Stimulated activated CD8-positive, alpha-beta memory T cell treated with anti-CD3 and anti-CD28 coated beads, Interleukin-4, amount 100 ng/mL, for 4 hours (primary cell): Measurements from ENCODE around the gene GRM5.

Experiments
- DNase-seq, 2 donors: peaks; one replicate each; pipeline ENCODE4 v3.0.0-alpha.2; 2020; ENCODE audit warnings: low read depth in 2 of 2, low spot score in 1 of 2

The GRM5 gene

GRCh38 chr11:88620568-88621130 lies 445.1 kb downstream of the GRM5 start:
- no peak for DNase-seq

- no peak for DNase-seq
Measured at GRCh38 chr11:88619656-88620385, 446.0 kb downstream of the GRM5 start.

- no peak for DNase-seq
Measured at GRCh38 chr11:88619071-88619425, 446.7 kb downstream of the GRM5 start.

- no peak for DNase-seq
Measured at GRCh38 chr11:88618327-88619070, 447.3 kb downstream of the GRM5 start.

- DNase-seq, result no peak
Measured at GRCh38 chr11:88617226-88617625, 448.6 kb downstream of the GRM5 start.

- DNase-seq, result no peak
Measured at GRCh38 chr11:88604260-88604659, 461.5 kb downstream of the GRM5 start.

- no peak for DNase-seq
Measured at GRCh38 chr11:88603091-88603867, 462.5 kb downstream of the GRM5 start.

GRCh38 chr11:88597387-88597786 lies 468.4 kb downstream of the GRM5 start:
- no peak for DNase-seq

GRCh38 chr11:88596786-88597185 lies 469.0 kb downstream of the GRM5 start:
- no peak for DNase-seq

- no peak for DNase-seq
Measured at GRCh38 chr11:88594274-88594950, 471.4 kb downstream of the GRM5 start.

GRCh38 chr11:88590361-88590760 lies 475.4 kb downstream of the GRM5 start:
- no peak for DNase-seq

- DNase-seq, result no peak
Measured at GRCh38 chr11:88583251-88583650, 482.5 kb downstream of the GRM5 start.

- no peak for DNase-seq
Measured at GRCh38 chr11:88579466-88579865, 486.3 kb downstream of the GRM5 start.

- no peak for DNase-seq
Measured at GRCh38 chr11:88576741-88577140, 489.0 kb downstream of the GRM5 start.

- no peak for DNase-seq
Measured at GRCh38 chr11:88575916-88576315, 489.9 kb downstream of the GRM5 start.

- no peak for DNase-seq
Measured at GRCh38 chr11:88569342-88569741, 496.4 kb downstream of the GRM5 start.

GRCh38 chr11:88555829-88556202 lies 510.0 kb downstream of the GRM5 start:
- DNase-seq, result no peak

- no peak for DNase-seq
Measured at GRCh38 chr11:88555018-88555828, 510.6 kb downstream of the GRM5 start.

- DNase-seq, result no peak
Measured at GRCh38 chr11:88553204-88553603, 512.6 kb downstream of the GRM5 start.

- peak in 1 of 2 donors; percentile 3 for DNase-seq
Measured at GRCh38 chr11:88552379-88553062, 513.3 kb downstream of the GRM5 start.
